SH-SY5Y (cell line): ENCODE measurements around the gene PTPRC.

Experiments used
- GATA2 ChIP-seq: IDR thresholded peaks from 2 replicates; pipeline ENCODE4 v1.6.1; 2011; ENCODE audit warnings: mild to moderate bottlenecking, low read depth, low read length
- GATA3 ChIP-seq: IDR thresholded peaks from 2 replicates; pipeline ENCODE4 v1.6.1; 2011; ENCODE audit warnings: low read depth, mild to moderate bottlenecking, low read length, moderate library complexity

PTPRC gene

DNA sequence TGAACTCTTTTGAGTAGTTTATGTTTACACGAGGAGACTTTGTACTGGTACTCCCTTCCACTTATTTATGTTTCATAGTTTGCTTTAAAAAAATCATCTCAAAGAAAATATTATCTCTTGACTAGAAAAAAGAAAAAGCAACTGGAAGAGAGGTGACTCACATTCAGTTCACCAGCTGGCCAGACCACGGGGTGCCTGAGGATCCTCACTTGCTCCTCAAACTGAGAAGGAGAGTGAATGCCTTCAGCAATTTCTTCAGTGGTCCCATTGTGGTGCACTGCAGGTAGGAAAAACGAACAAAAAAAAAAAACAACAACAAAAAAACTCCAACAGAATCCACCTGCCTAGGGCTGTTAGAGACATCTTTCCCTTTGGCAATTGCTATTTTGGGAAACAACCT lies 102.9 kb downstream of the PTPRC start:
- no peak for TF ChIP-seq GATA2
- TF ChIP-seq GATA3: no peak

DNA sequence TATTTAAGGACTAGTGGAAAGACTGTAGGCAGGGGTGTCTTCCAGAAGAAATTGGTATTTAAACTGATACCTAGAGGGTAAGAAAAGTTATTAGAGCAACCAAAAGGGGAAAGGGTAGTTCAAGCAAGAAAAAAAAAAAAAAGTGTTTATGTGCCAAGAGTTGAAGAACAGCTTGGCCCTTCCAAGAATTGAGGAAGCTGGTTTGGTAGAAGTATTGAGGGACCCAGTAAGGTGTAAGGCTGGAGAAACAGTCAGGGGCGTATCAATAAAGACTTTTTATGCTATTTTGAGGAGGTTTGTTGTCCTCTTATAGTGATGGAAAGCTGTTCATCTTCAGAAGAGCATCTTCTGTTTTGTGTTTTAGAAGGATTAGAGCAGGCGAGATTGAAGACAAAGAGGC lies 108.3 kb downstream of the PTPRC start:
- no peak for TF ChIP-seq GATA3
- no peak for TF ChIP-seq GATA2

DNA sequence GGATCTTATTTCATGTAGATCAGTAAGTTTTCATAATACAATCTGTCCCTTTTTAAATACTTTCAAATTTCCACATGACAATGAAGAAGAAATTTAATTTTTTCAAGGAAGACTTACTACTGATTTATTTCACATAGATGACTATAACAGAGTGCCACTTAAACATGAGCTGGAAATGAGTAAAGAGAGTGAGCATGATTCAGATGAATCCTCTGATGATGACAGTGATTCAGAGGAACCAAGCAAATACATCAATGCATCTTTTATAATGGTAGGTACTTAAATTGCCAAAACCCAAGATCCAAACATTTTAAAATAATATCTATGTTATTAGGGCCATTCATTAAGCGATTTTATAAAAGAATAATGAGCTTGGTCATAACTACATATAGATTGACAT lies 110.4 kb downstream of the PTPRC start:
- TF ChIP-seq GATA2 (no peak), GATA3 (no peak)

DNA sequence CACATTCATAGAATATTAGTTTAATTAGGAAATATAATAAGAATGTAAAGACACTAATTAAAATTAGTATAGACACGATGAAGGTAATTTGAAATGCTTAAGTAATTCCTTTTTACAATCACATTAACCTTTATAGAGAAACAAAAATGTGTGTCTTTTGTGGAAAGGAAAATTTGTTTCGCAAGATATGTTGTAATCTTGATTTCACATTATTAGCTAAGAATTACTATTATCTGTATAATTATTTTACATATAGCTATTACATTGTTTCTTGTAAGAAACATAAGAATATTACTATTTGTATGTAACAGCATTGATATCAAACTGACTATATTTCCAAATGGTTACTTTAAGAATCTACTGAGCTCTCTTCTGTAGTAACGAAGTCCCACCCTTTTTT lies 111.2 kb downstream of the PTPRC start:
- TF ChIP-seq GATA3: no peak
- no peak for TF ChIP-seq GATA2

DNA sequence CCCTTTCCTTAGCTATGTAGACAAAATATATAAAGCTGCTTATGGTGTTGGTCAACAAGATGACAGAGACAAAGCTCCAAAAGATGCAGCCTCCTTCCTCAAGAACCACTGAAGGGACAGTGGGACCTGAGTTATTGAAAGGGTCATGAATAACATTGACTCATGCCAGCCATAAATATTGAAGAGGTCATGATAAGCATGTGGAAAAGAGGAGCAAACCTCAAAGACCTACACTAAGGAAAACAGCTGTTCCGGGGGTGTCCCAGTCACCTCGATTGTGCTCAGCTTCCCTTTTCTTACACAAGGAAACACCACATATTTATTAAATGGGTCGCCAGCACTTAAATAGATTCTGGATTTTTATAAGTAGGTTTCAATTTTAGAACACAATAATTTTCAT lies 112.9 kb downstream of the PTPRC start:
- TF ChIP-seq GATA3 (no peak), GATA2 (no peak)

DNA sequence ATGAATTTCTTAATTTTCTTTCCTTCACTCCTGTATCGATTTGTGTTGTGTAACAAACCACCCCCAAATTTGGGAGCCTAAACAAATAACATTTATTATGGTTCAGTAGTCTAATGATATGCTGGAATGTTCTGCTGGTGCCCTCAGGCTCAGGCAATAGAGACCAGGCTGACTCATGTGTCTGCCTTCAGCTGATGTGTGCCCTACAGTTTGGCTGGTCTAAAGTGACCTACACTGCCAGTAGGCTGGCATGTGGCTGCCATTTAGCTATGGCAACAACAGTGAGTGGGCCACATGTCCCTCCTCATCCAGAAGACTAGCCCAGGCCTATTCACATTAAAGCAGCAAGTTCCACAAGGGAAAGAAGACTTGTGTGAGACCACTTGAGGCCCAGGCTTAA lies 115.8 kb downstream of the PTPRC start:
- TF ChIP-seq GATA3 (no peak), GATA2 (no peak)

DNA sequence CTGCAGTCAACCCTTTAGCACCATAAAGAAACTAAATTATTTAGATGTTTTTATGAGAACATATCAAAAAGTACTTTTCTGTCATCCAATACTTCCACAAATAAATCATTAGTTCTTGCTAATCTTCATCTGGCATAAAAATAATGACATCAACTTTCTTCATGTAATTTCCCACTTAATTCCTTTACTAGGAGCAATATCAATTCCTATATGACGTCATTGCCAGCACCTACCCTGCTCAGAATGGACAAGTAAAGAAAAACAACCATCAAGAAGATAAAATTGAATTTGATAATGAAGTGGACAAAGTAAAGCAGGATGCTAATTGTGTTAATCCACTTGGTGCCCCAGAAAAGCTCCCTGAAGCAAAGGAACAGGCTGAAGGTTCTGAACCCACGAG lies 116.9 kb downstream of the PTPRC start:
- no peak for TF ChIP-seq GATA3
- no peak for TF ChIP-seq GATA2

DNA sequence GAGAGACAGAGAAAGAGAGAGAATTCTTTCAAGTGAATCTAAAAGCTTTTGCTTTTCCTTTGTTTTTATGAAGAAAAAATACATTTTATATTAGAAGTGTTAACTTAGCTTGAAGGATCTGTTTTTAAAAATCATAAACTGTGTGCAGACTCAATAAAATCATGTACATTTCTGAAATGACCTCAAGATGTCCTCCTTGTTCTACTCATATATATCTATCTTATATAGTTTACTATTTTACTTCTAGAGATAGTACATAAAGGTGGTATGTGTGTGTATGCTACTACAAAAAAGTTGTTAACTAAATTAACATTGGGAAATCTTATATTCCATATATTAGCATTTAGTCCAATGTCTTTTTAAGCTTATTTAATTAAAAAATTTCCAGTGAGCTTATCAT lies 117.6 kb downstream of the PTPRC start:
- TF ChIP-seq GATA2: no peak
- no peak for TF ChIP-seq GATA3

DNA sequence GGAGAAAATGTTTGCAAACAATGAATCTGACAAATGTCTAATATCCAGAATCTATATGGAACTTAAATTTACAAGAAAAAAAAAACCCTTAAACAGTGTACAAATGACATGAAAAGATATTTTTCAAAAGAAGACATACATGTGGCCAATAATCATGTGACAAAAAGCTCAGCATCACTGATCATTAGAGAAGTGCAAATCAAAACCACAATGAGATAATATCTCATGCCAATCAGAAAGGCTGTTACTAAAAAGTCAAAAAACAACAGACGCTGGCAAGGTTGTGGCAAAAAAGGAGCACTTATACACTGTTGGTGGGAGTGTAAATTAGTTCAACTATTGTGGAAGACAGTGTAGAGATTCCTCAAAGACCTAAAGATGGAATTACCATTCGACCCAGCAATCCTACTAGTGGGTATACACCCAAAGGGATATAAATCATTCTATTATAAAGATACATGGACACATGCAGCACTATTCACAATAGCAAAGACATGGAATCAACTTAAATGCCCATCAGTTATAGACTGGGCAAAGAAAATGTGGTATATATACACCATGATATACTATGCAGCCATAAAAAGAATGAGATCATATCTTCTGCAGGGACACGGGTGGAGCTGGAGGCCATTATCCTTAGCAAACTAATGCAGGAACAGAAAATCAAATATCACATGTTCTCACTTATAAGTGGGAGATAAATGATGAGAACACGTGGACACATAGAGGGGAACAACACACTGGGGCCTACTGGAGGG lies 123.2 kb downstream of the PTPRC start:
- no peak for TF ChIP-seq GATA2
- no peak for TF ChIP-seq GATA3

DNA sequence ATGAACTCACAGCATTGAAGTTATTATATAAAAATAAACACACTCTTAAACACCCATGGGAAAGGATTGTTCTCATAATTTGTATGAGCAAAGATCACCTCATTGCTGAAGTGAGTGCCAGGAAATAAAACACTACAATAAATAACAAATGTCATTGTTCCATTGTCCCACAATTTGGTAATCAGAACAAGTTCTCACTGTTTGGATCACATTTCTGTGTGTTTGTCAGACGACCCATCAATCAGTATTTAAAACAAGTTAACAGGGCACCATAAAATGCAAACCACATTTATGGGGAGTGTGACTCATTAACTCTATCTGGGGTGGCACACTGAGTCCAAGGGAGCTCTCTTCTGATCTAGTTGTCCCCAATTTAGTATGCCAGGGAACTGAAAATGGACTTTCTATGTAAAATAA lies 124.5 kb downstream of the PTPRC start:
- TF ChIP-seq GATA3: no peak
- no peak for TF ChIP-seq GATA2

DNA sequence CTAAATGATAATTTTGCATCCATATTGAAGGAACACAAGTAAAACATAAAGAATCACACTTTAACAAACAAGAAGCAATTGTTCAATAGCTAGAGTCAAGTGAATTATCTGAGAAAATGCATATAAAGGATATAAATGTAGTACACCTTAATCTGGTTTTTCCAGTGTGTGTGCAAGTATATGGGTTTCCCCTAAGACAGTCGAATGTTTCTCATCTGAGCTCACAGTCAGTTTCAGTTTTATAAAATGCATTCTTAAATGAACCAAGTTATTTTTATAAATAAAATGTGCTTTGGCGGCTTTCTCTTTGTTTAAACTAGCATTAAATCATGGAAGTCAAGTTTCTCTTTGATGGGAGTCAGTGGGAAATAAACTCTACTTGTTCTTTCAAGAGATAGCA lies 125.9 kb downstream of the PTPRC start:
- TF ChIP-seq GATA2 (no peak), GATA3 (no peak)

DNA sequence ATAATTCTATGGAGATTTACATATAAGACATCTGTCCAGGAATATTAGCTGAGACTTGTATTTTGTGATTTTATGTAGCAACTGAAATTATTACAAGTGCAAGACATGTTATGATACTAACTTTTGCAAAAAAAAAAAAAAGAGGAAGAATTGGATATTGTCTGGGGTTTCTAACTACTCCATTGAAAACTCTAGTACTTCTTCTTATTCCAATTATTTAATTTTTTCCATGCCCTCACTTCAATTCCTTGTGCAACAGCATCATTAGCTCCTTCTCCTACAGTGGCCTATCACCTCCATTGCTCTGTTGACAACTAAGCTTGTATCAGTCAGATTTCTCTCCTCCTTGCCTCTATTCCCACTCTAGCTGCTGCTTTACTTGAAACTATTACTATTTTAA lies 126.6 kb downstream of the PTPRC start:
- TF ChIP-seq GATA3 (no peak), GATA2 (no peak)

DNA sequence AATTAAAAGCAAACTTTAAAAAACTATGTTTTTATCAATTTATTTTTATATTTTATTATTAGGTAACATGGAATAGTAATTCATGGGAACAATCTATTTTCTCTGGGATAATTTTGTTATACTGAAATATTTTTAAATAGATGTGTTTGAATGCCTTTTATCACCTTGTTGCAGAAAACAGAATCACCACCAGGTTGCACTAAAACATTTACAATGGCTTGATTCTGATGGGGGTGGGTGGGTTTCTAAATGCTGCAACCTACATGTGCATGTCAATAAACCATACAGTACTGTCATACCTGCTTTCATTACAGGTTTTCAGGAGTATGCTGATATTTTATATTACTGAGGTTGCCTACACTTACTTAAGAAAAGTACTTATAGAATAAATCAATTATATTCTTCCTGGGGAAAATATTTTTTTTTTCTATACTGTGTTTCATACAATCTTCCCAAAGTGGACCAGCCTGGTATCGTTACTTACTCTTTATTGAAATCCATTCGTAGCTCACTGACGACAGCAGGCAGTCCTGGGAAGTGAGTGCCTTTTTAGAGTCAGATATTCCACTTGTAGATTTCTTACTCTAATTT lies 132.8 kb downstream of the PTPRC start:
- TF ChIP-seq GATA3: no peak
- TF ChIP-seq GATA2: no peak

DNA sequence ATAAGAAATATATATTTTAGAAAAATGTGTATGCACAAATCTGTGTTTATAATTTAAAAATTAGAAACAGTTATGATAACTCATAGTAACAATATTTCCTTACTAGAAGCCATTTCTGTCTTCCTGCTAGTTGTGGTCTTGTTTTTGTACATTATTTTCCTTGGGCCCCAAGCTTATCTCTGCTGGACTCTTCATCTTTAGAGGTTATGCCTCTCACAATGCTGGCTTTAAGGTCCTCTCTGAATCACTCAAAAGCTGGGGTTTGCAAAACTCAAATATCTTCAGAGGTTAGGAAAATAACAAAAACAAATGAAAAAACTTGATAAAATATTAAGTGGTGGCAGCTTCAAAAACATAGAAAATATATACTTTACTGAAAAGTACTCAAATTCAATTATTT lies 133.8 kb downstream of the PTPRC start:
- no peak for TF ChIP-seq GATA3
- no peak for TF ChIP-seq GATA2

DNA sequence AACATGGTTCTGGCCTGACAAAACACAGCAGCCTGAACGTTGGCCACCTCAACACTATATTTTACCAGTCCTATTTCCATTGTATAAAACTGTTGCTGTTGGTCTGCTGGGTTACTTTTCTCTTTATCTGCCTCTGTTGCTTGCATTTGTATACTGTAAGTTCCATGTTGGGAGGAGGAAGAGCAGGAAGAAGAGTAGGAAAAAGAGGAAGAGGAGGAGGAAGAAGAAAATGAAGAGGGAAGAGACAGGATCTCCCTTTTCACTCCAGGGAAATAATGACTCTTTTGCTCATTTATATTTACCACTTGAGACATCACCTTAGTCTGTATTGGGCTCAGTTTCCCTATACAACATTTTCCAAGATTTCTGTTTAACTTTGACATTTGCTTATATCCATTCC lies 134.2 kb downstream of the PTPRC start:
- TF ChIP-seq GATA2 (no peak), GATA3 (no peak)
